GM12891 (cell line): ENCODE measurements around the gene OSBPL6.

Experiments used
- PAX5 ChIP-seq: IDR thresholded peaks from 2 replicates; pipeline ENCODE4 v1.6.1; 2011; ENCODE audit warnings: low read length, moderate library complexity, mild to moderate bottlenecking; ENCODE audit not compliant: insufficient read depth, severe bottlenecking
- POLR2A ChIP-seq: IDR thresholded peaks from 2 replicates; pipeline ENCODE4 v1.6.1; 2011; ENCODE audit warnings: low read depth, low read length, control low read depth
- POLR2AphosphoS5 ChIP-seq: IDR thresholded peaks from 2 replicates; pipeline ENCODE4 v1.6.1; 2011; ENCODE audit warnings: low read depth, low read length, control low read depth
- POU2F2 ChIP-seq: IDR thresholded peaks from 2 replicates; pipeline ENCODE4 v1.6.1; 2011; ENCODE audit warnings: low read depth, mild to moderate bottlenecking, control low read depth, low read length, moderate library complexity
- SPI1 ChIP-seq: IDR thresholded peaks from 2 replicates; pipeline ENCODE4 v1.6.1; 2011; ENCODE audit warnings: low read depth, low read length, control low read depth
- TAF1 ChIP-seq: IDR thresholded peaks from 2 replicates; pipeline ENCODE4 v1.6.1; 2011; ENCODE audit warnings: low read depth, low read length, control low read depth

- TF ChIP-seq POLR2A (no peak), TAF1 (no peak), POLR2AphosphoS5 (no peak), POU2F2 (no peak), PAX5 (no peak), SPI1 (no peak)
Observed at GRCh38 chr2:178328037-178328436, 133.7 kb downstream of the OSBPL6 start.
